NCI-H2107 (cell line): ENCODE results near the gene SLC48A1.

Experiments
- DNase-seq: peaks from one replicate; lab custom pipeline; 2025; lab: John Stamatoyannopoulos, UW

Gene SLC48A1

DNA sequence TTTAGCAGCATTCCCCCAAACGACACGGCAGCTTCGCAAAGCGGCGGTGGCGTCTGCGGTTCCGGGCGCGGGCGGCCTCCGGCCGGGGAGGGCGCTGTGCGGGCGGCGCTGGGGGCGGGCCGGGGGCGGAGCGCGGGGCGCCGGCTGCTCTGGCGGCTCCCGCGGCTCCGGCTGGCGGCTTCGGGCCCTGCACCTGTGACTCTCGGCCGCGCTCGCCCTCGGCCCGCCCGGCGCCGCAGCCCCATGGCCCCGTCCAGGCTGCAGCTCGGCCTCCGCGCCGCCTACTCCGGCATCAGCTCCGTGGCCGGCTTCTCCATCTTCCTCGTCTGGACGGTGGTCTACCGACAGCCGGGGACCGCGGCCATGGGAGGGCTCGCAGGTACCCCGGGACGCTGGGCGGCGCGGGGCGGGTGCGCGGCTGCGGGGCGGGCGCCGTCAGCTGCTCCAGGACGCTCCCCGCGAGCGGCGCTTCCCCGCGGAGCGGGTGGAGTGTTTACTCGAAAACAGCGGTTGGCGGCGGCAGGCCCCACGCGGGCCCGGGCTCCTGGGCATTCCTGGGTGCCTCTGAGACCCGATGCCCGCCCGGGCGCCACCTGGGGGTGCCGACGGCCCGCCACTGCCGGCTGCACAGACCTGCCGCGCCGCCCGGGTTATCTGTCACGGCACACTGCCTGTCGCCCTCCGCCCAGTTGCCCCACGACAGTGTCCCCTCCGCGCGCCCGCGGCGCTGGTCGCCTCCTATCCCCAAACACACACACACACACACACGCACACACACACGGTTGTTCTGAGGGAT lies at the start of gene SLC48A1:
SLC48A1 (plus strand) TSS at position 177 of the 796 bp plus-strand sequence; CDS start at position 244, 67 bp downstream.
- peak; percentile 42 for DNase-seq

DNA sequence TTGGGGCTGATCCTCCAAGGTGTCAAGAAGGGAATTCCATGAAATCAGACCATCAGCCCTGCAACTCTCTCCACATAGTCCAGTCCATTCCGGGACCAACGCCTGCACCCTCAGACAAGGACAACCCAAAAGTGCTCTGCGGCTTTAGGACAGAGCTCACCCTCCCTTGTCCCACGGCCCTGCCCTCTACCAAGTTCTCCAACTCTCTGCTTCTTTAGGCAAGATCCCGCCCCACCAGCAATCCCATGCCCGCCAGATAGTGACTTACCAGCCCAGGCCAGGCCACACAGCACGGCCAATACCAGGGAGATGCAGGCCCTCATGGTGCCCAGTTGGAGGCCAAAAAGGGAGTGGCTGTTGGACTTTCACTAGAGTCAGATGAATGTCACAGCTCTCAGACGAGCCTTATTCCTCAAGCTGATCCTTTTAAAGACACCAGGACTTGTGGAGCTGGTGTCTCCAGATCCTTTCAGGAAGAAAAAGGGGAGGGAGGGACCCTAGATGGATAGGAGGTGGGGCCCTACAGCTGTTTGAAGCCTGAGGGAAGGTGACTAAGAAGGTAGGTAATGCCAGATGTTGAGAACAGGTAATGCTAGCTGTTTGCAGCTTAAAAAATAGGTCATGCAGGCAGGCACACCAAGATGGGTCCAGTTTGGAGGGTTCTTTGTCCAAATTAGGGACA lies 47.8 kb upstream of the SLC48A1 start, which contains the start of gene ENDOU:
ENDOU (minus strand) TSS at position 400 of the 682 bp plus-strand sequence; CDS start at position 323, 77 bp downstream.
- DNase-seq = no peak

DNA sequence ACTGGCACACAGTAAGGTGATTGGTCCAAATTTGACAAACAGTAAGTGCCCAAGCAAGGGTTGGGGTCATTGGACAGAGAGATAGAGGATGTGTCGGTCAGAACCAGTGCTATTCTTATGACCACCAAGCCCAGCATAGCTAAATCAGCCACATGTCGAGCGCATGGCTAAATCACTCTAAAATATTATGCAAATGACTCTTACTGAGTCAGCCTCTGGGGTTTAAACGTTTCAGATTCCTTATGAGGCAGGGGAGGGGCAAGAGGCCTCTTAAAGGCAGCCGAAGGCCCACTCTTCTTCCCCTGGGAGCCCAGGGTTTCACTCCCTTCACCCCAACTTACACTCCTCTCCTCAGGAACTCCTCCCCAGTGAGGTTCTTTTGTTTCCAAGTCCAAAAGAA lies 47.1 kb upstream of the SLC48A1 start:
- no peak for DNase-seq

DNA sequence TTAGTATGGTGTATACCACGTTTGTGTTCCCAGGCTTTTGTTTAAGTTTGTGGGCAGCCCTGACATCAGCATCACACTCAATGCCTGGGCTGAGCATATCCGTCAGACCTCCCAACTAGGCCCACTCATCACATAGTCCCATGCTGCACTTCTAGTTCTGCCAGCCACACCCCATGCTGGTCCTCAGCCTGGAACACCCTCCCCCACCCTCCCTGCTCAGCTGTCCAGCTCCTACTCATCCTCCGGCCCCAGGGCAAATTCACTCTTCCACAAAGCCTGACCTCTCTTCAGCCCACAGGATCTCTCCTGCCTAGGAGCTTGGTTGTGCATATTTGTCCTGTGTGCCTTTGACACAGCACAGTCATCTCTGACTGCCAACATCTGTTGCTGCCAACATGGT lies 43.8 kb upstream of the SLC48A1 start:
- no peak for DNase-seq

DNA sequence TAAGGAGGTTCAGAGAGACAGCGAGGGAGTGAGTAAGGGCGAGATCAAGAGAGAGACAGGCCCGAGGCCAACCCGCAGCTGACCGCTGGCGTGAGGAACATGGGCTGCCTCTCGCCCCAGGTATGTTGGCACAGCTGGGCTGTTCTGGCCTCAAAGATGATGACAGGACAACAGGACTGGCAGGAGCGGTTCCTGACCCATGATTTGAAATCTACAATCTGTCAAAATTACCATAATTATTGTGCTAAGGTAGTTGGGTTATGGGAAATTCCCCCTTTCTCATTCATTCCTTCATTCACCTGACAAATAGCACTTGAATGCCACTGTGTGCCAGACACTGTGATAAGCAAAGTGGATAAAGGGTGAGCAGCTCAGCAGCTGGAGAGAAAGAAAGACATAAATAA lies 42.7 kb upstream of the SLC48A1 start:
- DNase-seq = no peak

DNA sequence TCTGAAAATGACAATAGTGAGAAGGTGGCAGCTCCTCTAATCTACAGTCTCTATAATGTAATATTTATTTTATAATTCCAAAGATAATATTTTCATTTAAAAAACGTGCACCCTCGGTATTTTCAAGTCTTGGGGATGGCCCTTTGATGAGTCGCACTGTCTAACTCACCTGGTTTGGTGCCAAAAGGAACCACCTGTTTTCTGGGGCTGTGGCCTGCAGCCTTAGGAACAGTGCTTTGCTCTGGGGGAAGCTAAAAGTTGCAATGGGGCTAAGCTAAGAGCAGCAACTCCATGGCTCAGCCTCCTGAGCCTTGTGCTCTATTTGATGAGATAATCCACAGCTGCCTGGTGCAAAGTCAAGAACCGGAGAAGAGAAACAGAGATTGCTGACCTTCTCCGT lies 41.3 kb upstream of the SLC48A1 start:
- DNase-seq = no peak

DNA sequence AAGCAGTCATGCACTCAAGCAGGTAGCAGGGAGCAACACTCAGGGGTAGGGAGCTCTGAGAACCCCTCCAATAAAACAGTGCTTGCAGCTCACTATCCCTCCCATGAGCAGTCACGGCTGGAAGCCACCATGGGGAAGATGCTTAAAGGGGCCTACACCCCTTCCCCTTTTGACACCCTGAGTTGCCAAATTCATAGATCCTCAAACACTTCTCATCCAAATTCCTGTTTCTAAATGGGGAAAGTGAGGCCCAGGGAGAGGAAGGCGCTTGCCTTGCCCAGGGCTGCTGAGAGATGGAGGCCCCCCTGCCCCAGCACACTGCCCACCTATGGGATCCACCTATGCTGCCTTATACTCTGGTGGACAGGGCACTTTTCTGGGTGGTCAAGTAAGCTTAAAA lies 40.5 kb upstream of the SLC48A1 start:
- DNase-seq = no peak

DNA sequence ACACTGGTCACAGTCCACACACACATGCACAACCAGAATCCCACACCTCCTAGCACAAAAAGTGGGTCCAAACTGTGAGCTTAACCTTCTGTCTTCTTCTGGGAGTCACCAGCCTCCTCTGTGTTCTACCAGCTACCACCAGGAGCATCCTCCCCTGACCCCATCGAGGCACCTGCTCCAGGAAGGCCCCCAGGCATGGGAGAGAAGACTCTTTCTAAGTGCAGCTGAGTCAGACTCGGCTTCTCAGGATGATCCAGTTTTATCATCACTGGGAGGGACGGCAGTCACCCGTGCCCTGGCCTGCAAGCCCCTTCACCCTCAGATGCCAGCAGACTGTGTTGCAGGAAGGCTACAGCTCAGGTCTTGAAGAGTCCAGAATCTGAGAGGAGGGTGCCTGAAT lies 39.9 kb upstream of the SLC48A1 start:
- DNase-seq = no peak

DNA sequence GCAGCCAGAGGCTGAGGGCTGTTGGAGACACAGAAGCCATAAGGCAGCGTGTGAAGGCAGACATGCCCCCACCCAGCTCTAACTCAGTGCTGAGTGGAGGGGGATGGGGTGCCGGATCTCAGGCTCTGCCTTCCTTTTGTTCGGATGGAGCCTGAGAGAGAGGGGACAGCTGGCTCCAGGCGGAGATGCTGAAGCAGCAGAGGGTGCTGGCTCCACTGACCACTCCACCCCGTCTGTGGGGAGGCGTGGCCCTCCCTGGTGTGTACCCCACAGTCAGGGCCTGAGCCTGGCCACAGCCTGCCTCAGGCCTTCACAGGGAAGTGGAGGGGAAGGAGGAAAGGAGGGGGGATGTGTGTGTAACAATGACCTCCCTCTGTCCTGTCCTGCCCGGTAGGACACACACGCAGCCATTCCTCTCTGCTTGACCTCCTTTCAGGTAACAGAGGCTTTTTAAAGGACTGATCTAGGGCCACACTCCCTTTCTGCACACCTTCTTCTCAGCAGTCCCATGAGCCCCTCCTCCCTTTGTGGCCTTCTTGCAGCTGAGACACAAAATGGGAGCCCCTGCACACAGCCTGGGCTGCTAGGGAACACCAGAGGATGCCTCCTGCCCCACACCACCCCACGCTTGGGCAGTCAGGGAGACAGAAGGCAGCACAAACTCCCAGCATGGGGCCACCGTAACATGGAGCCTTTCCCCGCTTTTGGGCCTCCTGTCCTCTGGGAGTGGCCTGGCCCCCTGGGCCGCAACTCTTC lies 38.1 kb upstream of the SLC48A1 start:
- no peak for DNase-seq

DNA sequence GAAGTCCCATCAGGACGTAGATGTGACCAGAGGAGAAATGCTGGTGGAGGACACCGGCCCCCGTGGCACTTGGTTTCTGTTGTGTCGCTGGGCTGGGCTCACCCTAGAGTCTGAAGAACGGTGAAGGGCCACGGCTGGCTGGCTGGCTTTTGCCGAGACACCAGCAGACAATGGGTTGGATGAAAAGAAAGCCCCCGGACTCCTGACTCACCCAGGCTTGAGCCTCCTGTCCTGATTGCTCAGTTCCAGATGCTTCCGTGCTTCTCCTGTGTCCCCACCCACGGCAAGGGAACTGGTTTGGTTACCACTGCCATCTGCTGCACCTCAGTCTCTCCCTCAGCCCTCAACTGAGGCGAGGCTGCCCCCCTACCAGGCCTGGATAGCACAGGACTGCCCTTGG lies 37.4 kb upstream of the SLC48A1 start:
- DNase-seq = no peak

DNA sequence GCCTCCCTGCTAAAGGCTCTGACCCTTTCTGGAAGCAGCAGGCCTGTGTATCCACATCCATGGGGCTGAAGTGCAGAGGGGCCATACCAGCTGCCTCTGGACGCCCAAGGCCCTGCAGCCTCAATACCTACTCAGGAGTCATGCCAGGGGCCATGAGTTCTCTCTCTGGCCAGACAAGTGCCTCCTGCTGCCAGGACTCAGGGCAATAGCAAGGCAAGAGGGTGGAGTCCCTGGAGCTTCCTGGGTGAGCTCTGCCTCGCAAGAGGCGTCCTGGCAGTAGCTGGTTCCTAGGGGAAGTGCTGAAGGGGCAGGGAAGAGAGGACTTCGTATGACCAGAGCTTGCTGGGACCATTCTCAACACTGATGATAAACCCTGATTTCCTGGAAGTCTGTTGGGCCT lies 36.8 kb upstream of the SLC48A1 start:
- no peak for DNase-seq

DNA sequence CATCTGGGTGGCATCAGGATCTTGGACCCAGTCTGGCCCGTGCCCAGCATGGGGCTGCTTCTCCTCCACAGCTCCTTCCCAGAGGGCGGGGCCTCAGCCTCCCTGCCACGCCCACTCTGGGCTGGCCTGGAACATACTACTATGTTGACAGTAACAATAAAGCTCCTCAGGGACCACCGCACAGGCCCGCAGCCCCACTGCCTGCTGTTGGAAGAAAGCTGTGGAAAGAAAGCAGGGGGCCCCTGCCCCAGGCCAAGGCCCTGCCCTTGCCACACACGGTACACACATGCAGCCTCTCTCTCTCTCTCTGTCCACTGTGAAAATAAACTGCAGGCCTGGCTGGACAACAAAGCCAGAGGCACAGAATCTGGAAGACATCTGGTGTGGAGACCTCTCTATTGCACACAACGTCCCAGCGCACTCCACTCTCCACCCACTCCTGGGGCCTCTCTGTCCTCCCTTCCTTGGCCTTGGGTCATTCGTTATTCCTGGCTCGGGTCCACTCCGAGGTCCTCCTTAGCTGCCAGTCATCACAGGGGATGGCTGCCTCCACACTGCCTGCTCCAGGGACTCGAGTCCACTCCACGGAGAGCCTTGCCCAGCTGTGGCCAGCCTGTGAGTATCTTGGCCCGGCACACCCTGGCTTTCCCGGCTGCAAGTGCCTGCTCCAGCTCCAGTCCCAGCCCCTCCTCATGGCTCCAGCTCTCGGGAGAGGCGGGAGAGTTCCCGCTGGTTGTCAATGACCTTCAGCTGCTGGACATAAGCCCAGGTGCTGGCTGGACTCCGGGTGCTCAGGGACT lies 36.0 kb upstream of the SLC48A1 start:
- no peak for DNase-seq

DNA sequence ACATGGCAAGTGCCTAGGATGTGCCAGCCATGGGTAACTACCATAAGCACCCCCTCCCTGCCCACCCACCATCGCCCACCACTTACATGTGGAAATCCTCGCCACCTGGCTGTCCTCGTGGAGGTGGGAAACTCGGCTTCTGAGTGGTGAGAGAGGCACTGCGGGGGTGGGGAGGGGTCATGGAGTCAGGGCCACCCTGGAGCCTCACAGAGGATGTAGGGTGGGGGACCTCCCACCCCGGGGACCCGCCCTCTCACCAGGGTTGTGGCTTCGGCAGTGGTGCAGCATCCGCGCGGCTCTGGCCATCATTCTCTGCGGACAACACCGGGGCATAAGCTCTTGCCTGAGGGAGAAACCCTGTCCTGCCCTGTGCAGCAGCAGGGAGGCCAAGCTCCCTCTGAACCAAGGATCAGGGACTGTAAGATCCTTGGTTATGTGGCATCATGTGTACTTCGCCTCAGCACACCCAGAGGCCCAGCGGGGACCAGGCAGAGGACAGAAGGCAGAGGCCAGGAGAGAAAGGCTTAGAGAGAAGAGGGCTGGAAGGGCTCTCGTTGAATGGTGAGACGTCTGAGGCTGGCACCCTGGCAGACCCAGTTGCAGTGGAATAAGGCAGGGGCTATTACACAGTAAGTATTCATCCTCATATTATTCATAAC lies 35.0 kb upstream of the SLC48A1 start:
- no peak for DNase-seq

DNA sequence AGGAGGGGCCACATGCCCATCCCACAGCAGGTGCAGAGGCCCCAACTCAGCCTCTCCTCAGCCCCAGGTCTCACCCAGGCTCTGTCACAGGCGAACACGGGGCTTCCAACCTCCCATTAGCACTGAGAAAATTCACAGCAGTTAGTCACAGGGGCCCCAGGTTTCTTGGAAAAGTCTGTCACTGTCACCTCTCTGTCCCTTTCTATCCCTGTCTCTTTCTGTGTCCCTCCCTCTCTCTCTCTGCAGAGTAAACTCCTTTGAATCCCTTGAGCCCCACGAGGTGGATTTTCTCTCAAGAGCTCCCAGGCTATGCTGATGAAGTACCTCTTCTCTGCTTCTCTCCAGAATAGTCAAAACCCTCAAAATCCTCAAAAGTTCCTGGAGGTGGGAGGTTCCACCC lies 33.7 kb upstream of the SLC48A1 start:
- no peak for DNase-seq

DNA sequence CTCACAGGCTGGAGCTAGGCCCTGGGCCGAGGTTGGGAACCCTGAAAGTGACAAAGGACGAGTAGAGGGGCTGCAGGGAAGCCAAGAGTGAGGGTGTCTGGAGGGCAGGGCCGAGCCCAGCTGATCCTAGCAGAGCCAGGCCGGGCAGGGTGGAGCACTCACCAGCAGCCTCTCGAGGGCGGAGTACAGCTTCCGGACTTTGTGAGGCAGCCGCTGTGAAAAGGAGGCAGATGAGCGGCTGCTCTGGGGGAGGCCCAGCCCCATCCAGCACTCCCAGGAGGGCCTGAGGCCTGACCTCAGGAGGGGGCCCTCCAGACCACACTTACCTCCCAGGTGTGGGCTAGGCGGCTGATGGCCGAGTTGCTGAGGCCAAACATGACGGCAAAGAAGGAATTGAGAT lies 33.1 kb upstream of the SLC48A1 start:
- no peak for DNase-seq

DNA sequence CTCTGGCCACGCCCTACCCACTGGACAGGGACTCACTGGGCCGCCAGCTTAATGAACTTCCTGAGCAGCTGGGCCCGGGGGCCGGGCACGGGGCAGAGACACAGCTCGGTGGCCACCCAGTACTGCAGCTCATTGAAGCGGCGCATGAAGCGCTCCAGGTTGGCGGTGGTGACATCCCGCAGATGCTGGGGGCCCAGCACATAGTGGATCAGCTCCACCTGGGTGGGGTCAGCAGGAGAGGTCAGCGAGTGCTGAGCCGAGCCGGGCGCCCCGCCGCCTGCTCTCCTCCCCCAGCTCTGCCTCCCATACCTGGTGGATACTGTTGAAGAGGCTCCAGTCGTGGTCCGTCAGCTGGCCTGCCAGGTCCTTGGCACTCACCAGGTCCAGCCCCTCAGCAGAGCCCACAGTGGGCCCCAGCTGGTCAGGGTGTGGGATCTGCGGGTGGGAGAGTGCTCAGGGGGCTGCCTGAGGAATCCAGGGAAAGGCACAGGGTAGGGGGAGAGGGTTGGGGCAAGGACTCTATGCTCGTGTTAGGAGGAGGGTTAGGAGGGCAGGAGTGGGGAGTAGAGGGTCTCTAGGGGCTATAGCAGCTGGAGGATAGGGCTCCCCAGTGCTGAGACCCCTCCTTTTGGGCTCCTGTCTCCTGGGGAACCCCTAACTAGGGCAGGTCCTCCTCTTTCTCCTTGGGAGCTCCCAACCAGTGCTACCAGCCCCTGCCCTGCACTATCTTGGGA lies 32.3 kb upstream of the SLC48A1 start:
- no peak for DNase-seq

DNA sequence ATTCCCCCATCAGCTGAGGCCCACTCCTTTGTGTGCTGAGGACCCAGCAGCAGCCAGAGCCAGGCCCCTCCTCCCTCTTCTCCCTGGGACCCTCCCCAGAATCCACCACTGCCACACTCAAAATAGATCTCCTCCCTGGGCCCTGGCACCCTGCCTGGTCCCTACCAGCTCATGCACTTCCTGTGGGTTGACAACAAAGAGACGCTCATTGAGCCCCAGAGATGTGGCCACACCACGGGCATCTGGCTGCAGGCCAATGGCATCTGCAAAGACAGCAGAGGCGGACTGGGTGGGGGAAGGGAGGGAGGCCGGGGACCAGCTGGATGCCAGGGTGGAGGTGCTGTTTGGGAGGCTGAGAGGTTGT lies 31.7 kb upstream of the SLC48A1 start:
- peak; percentile 95 for DNase-seq

DNA sequence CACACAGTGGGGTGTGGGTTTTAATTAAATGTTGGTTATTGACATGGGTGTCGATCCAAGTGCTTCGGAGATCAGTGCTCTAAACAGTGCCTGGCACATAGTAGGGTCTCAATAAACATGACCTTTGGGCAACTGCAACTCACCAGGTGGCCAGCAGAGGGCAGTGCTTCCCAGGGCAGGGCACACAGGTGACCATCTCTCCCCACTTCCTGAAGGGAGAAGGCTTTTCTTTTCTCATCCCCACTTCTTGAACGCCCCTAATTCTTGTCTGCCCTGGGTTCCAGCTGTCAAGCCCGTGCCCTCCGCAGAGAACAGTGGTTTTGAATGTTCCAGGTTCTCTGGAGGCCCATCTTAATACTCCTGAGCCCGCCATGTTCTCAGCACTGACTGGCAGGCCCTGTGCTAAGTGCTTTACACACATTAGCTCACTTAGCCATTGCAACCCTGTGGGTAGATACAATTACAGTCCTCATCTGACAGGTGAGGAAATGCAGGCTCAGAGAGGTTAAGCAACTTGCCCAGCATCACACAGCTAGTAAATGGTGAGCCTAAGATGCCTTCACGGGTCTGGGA lies 30.7 kb upstream of the SLC48A1 start:
- DNase-seq = no peak

DNA sequence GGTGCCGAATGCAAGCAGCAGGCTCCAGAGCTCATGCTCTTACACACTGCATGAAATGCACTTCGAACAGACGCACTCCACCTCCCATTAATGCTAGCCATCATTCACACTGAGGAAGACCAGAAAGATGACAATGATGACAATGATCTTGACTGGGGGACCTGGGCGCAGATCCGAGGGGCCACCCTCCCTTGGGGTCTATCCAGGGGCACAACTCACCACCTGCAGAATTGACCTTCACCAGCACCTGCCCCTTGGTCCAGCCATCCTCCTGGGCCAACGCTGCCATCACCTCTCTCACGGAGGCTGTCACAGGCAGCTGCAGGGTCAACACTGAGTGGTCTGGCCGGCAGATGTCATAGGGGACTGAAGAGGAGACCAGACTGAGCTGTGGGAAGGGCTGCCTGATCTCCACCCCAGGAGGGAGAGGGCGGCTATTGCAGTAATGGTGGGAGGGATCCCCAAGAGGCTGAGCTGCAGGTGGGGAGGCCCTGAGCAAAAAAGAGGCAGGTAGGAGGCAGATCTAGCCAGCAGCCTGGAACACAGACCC lies 29.7 kb upstream of the SLC48A1 start:
- no peak for DNase-seq

DNA sequence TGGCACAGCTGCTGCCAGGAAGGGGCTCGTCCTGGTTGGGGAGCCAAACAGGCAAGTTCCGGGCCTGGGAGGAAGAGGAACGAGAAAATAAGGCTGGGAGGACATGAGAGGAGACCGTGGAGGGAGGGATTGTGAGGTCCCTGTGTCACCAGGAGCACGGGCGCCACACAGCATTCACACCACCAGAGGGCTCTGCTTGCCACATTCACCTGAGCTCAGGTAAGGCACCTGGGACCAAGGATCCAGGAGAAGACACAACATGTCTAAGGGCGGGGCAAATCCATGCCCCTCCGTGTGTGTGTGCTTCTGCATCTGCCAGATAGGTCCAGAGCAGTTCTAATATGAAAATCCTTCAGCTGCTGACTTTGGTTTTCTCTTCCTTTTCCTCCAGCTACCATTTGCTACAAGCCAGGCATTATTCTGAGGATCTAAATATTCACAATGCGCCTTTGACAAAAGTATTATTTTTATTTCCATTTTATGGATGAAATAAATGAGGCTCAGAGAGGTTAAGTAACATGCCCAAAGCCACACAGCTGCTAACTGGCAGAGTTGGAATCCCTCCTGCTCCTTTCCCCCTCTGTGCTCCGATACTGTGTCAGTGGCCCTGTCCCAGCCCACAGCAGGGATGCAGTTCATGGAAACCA lies 28.9 kb upstream of the SLC48A1 start:
- peak; percentile 11 for DNase-seq
